Activated T-cell treated with anti-CD3 and anti-CD28 coated beads for 1 hour (primary cell): ENCODE results near the gene ZNF229.
A peak's percentile ranks its signal among the peaks of the same experiment; 100 is the strongest.
"Not testable (repeated sequence)": the region's sequence is repeated elsewhere in the genome, so short reads cannot be mapped to it uniquely, and the experiment has no call there.

Source experiments
- DNase-seq: peaks from one replicate; pipeline ENCODE4 v3.0.0-alpha.2; 2020; ENCODE audit warnings: low read depth

Gene ZNF229

GRCh38 chr19:44447916-44448674 lies at the start of gene ZNF229:
Gene ZNF229, minus strand, starts transcription at chr19:44448472. Its CDS starts 5,625 bp downstream, at chr19:44442847.
- DNase-seq = peak; percentile 38

DNA sequence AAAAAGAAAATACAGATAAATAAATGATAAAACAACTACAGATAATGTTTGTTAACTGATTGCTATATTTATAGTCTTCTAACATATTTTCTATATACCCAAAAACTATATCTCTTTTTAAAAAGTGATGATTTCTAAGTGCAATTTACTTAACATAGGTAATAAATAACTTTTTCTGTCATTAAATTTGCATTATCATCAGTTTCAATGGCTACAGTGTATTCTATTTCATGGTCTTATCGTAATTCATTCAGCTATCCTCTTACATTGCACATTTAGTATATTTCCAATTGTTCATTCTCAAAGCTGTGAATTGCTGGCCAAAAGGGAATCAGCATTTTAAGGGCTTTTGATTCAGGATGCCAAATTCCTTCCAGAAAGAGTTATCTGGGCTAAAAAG lies 48.4 kb upstream of the ZNF229 start:
- no peak for DNase-seq

- DNase-seq = no peak
These were observed 28.5 kb upstream of the ZNF229 start for GRCh38 chr19:44476559-44477408.

GRCh38 chr19:44468730-44469129 lies 20.5 kb upstream of the ZNF229 start:
- not testable (repeated sequence) for DNase-seq

DNA sequence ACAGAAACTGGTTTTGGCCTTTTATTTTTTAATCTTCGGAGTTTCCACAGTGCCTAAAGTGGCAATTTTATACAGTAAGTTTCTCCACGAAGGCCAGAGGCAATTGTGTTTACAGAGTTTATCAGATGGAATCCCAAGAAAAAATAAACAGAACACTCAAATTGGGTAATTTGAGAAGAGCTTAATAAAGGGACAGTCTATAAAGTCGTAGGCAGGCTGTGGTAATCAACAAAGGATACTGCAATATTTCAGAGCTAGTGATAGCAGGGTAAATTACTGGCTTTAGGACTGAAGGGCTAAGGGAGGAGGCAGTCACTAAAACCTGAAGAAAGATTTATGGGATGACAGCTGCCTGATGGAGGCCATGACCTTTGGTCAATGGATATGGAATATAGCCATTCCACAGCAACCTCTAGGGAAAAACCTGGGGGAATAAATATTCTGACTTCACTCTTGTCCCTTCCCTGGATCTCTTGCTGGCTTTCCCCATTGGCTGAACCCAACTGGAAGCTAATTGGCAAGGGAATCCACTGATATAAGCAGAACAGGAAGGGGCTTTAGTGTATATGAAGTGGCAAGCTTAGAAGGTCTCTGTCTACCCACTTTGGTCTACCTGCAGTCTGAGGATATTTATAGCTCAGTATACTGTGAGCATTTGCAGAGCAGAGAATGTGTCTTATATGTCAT lies 14.5 kb upstream of the ZNF229 start:
- DNase-seq = not testable (repeated sequence)

- DNase-seq = not testable (repeated sequence)
These were observed 7.7 kb upstream of the ZNF229 start for GRCh38 chr19:44456016-44456415.

DNA sequence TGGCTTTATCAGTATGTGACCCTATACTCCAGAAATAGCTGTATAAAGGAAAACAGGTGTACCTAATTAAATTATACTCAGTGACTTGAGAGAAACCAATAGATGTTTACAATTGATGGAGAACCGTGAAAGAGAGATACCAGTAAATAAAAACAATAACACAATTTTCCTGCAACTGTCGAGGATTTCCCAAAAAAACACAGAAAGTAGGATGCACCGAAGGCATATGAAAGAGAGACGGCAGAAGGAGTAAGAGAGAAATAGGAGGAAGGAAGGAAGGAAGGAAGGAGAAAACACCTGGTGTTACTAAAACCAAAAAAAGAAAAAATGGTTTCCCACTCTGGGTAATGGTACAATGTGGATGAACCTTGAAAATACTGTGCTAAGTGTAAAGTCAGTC lies 6.8 kb upstream of the ZNF229 start:
- DNase-seq = no peak

DNA sequence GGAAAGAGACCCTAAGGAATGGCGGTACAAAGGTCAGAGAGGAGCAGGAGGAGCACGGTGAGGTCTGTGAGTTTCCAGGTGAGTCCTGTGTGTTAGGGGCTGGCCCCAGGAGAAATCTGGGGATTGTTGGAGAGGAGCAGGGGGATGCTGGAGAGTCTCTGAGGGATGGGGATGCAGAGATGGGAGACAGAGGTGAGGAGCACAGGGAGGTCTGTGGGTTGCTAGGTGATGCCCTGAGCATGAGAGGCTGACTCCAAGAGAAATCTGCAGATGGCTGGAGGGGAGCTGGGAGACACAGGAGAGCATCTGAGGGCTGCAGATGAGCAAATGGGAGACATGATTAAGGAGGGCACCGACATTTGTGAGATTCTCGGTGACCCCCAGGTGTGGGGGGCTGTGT lies 4.1 kb upstream of the ZNF229 start:
- DNase-seq = no peak

DNA sequence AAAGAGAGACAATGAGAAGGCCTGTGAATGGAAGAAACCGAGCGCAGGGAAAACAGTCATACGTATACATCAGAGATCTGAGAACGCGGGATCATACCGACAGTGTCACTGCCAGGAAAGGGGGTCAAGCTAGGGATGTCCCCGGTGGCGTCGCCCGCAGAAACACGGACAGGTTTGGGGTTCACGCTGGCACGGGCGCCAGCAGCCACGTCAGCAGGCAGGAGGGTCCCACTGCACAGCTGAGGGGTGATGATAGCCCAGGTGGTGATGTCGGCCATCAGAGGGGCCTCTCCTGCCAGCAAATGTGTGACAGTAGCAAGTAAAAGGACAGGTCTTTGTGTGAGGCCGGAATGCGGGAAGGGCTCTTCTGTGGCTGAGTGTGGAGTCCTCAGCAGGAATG lies 3.4 kb upstream of the ZNF229 start:
- no peak for DNase-seq

- DNase-seq = no peak
These were observed 9.8 kb downstream of the ZNF229 start for GRCh38 chr19:44438441-44438840.

- no peak for DNase-seq
These were observed 12.8 kb downstream of the ZNF229 start for GRCh38 chr19:44435441-44435840.

- no peak for DNase-seq
These were observed 17.3 kb downstream of the ZNF229 start for GRCh38 chr19:44430956-44431355.

GRCh38 chr19:44415553-44415952 lies 32.7 kb downstream of the ZNF229 start:
- not testable (repeated sequence) for DNase-seq

GRCh38 chr19:44401139-44402115 lies 46.8 kb downstream of the ZNF229 start, which contains the start of gene ZNF285:
Gene ZNF285, minus strand, starts transcription at chr19:44401608. Its CDS starts 4,395 bp downstream, at chr19:44397213.
- DNase-seq = peak; percentile 64

- not testable (repeated sequence) for DNase-seq
These were observed 59.0 kb downstream of the ZNF229 start for GRCh38 chr19:44389268-44389667.
